Ishikawa (cell line): Measurements from ENCODE around the gene FCN1.

Experiments
- CEBPB ChIP-seq: IDR thresholded peaks from 2 replicates; pipeline ENCODE4 v1.6.1; 2012
- CREB1 ChIP-seq: IDR thresholded peaks from 2 replicates; pipeline ENCODE4 v1.6.1; 2012; ENCODE audit warnings: low read depth
- EGR1 ChIP-seq: IDR thresholded peaks from 2 replicates; pipeline ENCODE4 v1.6.1; 2012
- EP300 ChIP-seq: IDR thresholded peaks from 2 replicates; pipeline ENCODE4 v1.6.1; 2012; ENCODE audit warnings: borderline replicate concordance
- FOXM1 ChIP-seq: IDR thresholded peaks from 2 replicates; pipeline ENCODE4 v1.6.1; 2012; ENCODE audit warnings: low read depth, borderline replicate concordance
- NFIC ChIP-seq: IDR thresholded peaks from 2 replicates; pipeline ENCODE4 v1.6.1; 2012
- RAD21 ChIP-seq: IDR thresholded peaks from 2 replicates; pipeline ENCODE4 v1.6.1; 2012; ENCODE audit warnings: low read depth
- TAF1 ChIP-seq: IDR thresholded peaks from 2 replicates; pipeline ENCODE4 v1.6.1; 2012; ENCODE audit warnings: low read depth, mild to moderate bottlenecking
- TCF12 ChIP-seq: IDR thresholded peaks from 2 replicates; pipeline ENCODE4 v1.6.1; 2012; ENCODE audit warnings: low read depth
- TEAD4 ChIP-seq: IDR thresholded peaks from 2 replicates; pipeline ENCODE4 v1.6.1; 2012
- USF1 ChIP-seq: IDR thresholded peaks from 2 replicates; pipeline ENCODE4 v1.6.1; 2012
- YY1 ChIP-seq: IDR thresholded peaks from 2 replicates; pipeline ENCODE4 v1.6.1; 2012; ENCODE audit warnings: low read depth
- ZBTB7A ChIP-seq: IDR thresholded peaks from 2 replicates; pipeline ENCODE4 v1.6.1; 2012; ENCODE audit warnings: low read depth
- TF ChIP-seq, protein P1 (sequence below): IDR thresholded peaks from 2 replicates; pipeline ENCODE4 v1.6.1; 2012
- TF ChIP-seq, protein P2 (sequence below): IDR thresholded peaks from 2 replicates; pipeline ENCODE4 v1.6.1; 2012; ENCODE audit warnings: low read depth, mild to moderate bottlenecking

Gene FCN1

DNA sequence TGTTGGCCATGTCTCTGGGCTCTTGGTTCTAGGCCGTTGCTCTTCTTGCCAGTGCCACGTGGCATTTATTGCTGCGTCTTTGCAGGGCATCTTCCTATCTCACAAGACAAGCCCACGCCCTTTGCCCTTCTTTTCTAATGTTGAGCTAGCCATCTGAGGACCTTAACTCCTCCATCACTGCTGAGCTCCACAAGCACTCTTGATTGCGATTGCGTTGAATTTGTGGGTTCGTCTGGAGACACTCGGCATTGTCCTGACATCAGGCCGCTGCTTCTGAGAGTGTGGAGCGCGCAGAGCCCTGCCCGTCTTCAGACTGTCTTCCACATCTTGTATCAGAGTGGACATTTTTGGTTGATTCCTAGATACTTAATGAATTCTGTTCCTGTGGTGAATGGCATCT is 14.5 kb upstream of the FCN1 start:
- no peak for TF ChIP-seq TEAD4
- TF ChIP-seq FOXM1 = no peak
- TF ChIP-seq NFIC = no peak

DNA sequence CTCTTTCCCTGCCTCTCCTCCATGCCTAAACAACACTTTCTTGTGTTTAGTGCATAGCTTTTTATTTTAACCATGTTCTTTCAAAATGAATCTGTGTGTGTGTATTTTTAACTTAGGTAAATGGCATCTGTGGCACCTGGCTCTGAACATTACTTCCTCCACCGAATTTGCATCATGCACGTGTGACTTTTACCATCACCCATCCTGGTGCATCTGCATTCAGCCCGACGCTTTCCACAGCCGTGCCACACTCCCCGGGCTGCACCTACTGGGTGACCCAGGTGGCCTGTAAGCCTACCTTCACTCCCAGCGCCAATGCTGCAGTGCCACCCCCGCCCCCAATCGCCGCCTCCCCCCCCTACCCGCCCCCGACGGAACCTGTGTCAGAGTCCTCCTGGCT is 12.7 kb upstream of the FCN1 start:
- no peak for TF ChIP-seq TCF12
- TF ChIP-seq, protein P1, sequence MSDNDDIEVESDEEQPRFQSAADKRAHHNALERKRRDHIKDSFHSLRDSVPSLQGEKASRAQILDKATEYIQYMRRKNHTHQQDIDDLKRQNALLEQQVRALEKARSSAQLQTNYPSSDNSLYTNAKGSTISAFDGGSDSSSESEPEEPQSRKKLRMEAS = no peak
- TF ChIP-seq CREB1 = no peak

DNA sequence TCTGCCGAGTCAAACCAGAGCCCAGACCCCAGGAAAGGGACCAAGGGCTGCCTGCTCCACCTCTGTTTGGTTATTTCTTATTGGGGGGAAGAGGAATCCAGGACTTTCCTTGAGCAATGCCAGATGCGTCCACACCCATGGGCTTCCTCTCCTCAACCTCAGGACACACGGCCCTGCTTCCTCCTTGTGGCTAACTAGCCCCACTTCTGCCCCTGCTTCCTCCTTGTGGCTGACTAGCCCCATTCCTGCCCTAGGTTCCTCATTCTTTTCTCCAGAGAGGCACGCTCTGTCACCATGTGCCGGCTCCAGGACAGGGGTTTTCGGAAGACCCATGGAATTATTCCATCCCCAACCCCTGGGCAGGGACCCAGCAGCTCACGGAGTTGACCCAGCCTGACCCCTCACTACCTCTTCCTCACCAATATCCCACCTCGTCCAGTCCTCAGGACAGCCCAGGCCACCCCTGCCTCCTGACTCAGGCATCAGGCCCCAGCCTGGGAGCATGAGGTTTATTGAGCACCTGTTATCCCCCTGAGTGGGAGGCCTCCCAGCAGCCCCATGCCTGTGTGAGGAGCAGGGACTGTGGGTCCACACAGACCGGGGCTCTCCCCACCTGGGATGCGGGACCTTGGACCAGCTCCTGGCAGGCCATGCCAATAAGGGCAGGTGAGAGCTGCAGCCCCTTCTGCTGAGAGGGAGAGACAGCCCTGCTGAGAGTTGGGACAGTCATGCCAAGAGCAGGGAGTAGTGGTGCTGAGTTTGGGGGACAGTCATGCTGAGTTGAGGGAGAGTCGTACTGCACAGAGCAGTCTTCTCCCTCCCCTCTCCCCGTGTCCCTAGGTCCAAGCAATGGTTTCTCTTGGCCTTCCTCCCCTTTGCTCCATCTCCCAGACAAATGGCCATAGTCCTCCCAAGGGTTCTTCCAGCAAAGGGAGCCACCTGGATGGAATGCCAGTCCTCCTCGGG is 11.8 kb upstream of the FCN1 start:
- no peak for TF ChIP-seq TEAD4

DNA sequence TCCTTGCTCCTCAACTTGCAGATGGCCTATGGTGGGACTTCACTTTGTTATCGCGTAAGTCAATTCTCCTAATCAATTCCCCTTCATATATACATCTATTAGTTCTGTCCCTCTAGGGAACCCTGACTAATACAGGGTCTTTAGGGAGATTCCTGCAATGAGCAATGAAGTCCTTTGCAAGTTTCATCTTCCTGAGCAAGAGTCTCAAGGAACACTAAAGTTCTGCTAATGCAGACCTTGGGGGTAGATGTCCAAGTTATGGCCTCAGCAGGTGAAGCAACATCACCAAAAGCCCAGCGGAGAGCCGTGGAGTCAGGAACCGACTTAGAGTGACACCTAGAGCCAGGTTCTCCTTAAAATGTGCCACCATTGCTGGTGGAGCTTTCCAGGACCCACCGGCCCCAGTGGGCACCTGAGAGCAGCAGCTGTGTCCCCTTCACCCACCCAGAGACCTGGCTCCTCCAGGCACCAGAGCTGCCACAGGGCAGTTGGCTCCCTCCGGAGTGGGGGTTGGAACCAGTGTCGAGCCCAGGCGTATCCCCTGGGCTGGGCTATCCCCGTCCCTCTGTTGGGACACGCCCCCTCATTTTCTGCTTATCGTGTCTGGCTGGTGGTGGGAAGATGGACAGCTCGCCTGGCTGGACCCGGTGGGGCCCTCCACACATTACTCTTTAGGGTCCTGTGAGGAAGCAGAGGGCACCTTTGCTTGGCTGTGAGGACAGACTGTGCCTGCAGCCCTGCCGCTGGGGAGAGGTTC is 10.9 kb upstream of the FCN1 start:
- TF ChIP-seq NFIC (no peak), CEBPB (no peak), TAF1 (no peak), ZBTB7A (no peak)
- TF ChIP-seq, protein P2, sequence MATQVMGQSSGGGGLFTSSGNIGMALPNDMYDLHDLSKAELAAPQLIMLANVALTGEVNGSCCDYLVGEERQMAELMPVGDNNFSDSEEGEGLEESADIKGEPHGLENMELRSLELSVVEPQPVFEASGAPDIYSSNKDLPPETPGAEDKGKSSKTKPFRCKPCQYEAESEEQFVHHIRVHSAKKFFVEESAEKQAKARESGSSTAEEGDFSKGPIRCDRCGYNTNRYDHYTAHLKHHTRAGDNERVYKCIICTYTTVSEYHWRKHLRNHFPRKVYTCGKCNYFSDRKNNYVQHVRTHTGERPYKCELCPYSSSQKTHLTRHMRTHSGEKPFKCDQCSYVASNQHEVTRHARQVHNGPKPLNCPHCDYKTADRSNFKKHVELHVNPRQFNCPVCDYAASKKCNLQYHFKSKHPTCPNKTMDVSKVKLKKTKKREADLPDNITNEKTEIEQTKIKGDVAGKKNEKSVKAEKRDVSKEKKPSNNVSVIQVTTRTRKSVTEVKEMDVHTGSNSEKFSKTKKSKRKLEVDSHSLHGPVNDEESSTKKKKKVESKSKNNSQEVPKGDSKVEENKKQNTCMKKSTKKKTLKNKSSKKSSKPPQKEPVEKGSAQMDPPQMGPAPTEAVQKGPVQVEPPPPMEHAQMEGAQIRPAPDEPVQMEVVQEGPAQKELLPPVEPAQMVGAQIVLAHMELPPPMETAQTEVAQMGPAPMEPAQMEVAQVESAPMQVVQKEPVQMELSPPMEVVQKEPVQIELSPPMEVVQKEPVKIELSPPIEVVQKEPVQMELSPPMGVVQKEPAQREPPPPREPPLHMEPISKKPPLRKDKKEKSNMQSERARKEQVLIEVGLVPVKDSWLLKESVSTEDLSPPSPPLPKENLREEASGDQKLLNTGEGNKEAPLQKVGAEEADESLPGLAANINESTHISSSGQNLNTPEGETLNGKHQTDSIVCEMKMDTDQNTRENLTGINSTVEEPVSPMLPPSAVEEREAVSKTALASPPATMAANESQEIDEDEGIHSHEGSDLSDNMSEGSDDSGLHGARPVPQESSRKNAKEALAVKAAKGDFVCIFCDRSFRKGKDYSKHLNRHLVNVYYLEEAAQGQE = no peak

- TF ChIP-seq USF1 (no peak), YY1 (no peak), CEBPB (no peak), EP300 (no peak), TCF12 (no peak), RAD21 (no peak), TEAD4 (no peak), ZBTB7A (no peak), TAF1 (no peak), NFIC (no peak), FOXM1 (no peak), EGR1 (no peak), CREB1 (no peak)
- TF ChIP-seq, protein P2 = no peak
- TF ChIP-seq, protein P1 = no peak
Observed at GRCh38 chr9:134925011-134925511, 7.3 kb upstream of the FCN1 start.

DNA sequence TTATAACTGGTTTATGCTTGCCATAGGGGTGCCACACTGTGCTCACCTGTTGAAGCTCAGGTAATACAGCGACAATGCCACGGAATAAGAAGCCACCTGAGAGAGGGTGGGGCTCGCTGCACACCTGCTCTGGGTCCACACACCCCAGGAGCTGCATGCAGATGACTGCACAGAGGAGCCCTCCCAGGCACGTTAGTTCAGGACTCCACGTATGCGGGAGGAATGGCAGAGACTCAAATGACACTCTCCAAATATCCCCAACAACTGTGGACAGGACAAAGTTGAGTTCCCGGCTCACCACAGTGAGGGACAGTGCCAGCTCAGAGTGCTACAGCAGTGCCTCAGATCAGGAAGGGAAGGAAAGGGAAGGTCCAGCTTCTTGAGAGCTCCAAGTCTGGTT is 5.8 kb upstream of the FCN1 start:
- no peak for TF ChIP-seq TAF1

DNA sequence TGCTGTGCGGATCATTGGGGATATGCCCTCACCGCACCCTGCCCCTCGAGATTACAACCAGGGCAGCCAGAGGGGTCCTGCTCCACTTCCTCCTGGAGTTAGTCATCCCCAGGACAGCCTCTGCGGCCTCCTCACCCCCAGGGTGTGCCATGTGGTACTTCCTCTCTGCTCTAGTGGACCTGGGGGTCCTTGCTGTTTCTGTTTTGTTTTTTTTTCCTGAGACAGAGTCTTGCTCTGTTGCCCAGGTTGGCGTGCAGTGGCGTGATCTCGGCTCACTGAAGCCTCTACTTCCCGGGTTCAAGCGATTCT is 5.2 kb upstream of the FCN1 start:
- TF ChIP-seq YY1 (no peak), TAF1 (no peak), EGR1 (no peak), NFIC (no peak)
- TF ChIP-seq, protein P2 = no peak
